ENCODE data around the gene C22orf23. TPM values are rescaled to one million over a fixed set of nuclear protein-coding genes. Genes with fewer than 3 reads are reported as not detected.
"Not testable (repeated sequence)": the region's sequence is repeated elsewhere in the genome, so short reads cannot be mapped to it uniquely, and the experiment has no call there.

C22orf23 gene
- total and polyA plus RNA-seq, 9 donors, result 0.18 to 15.2 (median 8.7) TPM

DNA sequence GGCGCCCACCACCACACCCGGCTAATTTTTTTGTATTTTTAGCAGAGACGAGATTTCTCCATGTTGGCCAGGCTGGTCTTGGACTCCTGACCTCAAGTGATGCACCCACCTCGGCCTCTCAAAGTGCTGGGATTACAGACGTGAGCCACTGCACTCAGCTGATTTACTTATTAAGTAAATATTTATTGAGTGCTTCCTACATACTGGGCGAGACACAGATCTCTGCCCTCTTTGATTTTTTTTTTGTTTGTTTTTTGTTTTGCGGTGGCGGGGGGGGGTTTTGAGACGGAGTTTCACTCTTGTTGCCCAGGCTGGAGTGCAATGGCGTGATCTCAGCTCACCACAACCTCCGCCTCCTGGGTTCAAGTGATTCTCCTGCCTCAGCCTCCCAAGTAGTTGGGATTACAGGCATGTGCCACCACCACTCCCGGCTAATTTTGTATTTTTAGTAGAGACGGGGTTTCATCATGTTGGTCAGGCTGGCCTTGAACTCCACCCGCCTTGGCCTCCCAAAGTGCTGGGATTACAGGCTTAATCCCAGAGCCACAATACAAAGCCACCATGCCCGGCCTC lies 2.5 kb upstream of the C22orf23 start:
- DNase-seq, result not testable (repeated sequence)
- H3K36me3 ChIP-seq (ENCODE audit: control insufficient read depth, insufficient read depth, low read length), result peaks cover 38% of the 10 kb centered on the region
- WGBS (ENCODE audit: insufficient coverage), result 100% methylated on average over 3 of the region's 15 CpGs

DNA sequence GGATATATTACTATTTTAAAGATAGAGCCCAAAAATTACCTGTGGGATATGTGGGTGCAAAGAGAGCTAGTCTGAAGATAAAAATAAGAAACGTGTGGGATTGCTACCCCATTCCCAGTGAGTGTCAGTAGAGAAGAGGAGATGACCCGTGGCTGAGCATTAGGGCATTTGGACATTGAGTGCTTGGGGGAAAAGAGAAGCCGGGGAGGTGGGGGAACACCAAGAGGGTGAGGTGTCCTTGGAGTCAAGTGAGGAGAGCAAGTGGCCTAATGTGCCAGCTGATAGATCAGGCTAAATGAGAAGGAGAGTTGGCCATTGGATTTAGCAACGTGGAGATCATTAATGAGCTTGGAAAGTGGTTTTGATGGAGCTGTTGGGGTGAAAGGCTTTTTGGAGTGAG lies 1.3 kb upstream of the C22orf23 start:
- peaks cover 28% of the 10 kb centered on the region for H3K36me3 ChIP-seq (ENCODE audit: control insufficient read depth, insufficient read depth, low read length)
- H3K9me3 ChIP-seq (replicated peaks; ENCODE audit: control insufficient read depth, low read depth, low read length), result no peaks in the 10 kb centered on the region
- peaks cover 4% of the 10 kb centered on the region for H3K27me3 ChIP-seq (ENCODE audit: control insufficient read depth, insufficient read depth, low read length)
- H3K4me1 ChIP-seq (ENCODE audit: control insufficient read depth, insufficient read depth, low read length), result peaks cover 19% of the 10 kb centered on the region
- no peak overlapping the region for H3K4me3 ChIP-seq (ENCODE audit: low read length)
- H3K27ac ChIP-seq (ENCODE audit: low read length), result no peak overlapping the region
- 71% methylated on average over 4 of the region's 4 CpGs for WGBS (ENCODE audit: insufficient coverage)
- no peak for DNase-seq

More for the DNA sequence above, 2.5 kb upstream of the C22orf23 start:
- not testable (repeated sequence) for H3K27me3 ChIP-seq (ENCODE audit: control insufficient read depth, insufficient read depth, low read length); H3K9me3 ChIP-seq (replicated peaks; ENCODE audit: control insufficient read depth, low read depth, low read length); H3K27ac ChIP-seq (ENCODE audit: low read length); H3K4me3 ChIP-seq (ENCODE audit: low read length)
- peaks cover 19% of the 10 kb centered on the region for H3K4me1 ChIP-seq (ENCODE audit: control insufficient read depth, insufficient read depth, low read length)

- Histone ChIP-seq H3K27ac (ENCODE audit: low read length) (peak overlapping the region; percentile 20), H3K27me3 (ENCODE audit: control insufficient read depth, insufficient read depth, low read length) (peaks cover 4% of the 10 kb centered on the region), H3K4me1 (ENCODE audit: control insufficient read depth, insufficient read depth, low read length) (peaks cover 19% of the 10 kb centered on the region), H3K4me3 (ENCODE audit: low read length) (peak overlapping the region; percentile 98), H3K36me3 (ENCODE audit: control insufficient read depth, insufficient read depth, low read length) (peaks cover 15% of the 10 kb centered on the region), H3K9me3 (replicated peaks; ENCODE audit: control insufficient read depth, low read depth, low read length) (no peaks in the 10 kb centered on the region)
- no peak for DNase-seq
- 2% methylated on average over 6 of the region's 13 CpGs for WGBS (ENCODE audit: insufficient coverage)
Measured at GRCh38 chr22:37953062-37953436, 352 bp downstream of the C22orf23 start.

- peak overlapping the region; percentile 98 for H3K4me3 ChIP-seq (ENCODE audit: low read length)
- not testable (repeated sequence) for H3K27ac ChIP-seq (ENCODE audit: low read length); H3K9me3 ChIP-seq (replicated peaks; ENCODE audit: control insufficient read depth, low read depth, low read length); H3K27me3 ChIP-seq (ENCODE audit: control insufficient read depth, insufficient read depth, low read length); DNase-seq
- H3K36me3 ChIP-seq (ENCODE audit: control insufficient read depth, insufficient read depth, low read length), result peaks cover 12% of the 10 kb centered on the region
- WGBS (ENCODE audit: insufficient coverage), result 17% methylated on average over 7 of the region's 20 CpGs
- peaks cover 19% of the 10 kb centered on the region for H3K4me1 ChIP-seq (ENCODE audit: control insufficient read depth, insufficient read depth, low read length)
Measured at GRCh38 chr22:37952629-37953028, 772 bp downstream of the C22orf23 start.

- peaks cover 4% of the 10 kb centered on the region for H3K27me3 ChIP-seq (ENCODE audit: control insufficient read depth, insufficient read depth, low read length)
- H3K4me3 ChIP-seq (ENCODE audit: low read length), result no peak overlapping the region
- no peak for DNase-seq
- WGBS (ENCODE audit: insufficient coverage), result 43% methylated on average over 4 of the region's 8 CpGs
- peaks cover 19% of the 10 kb centered on the region for H3K4me1 ChIP-seq (ENCODE audit: control insufficient read depth, insufficient read depth, low read length)
- H3K27ac ChIP-seq (ENCODE audit: low read length), result no peak overlapping the region
- no peaks in the 10 kb centered on the region for H3K9me3 ChIP-seq (replicated peaks; ENCODE audit: control insufficient read depth, low read depth, low read length)
- H3K36me3 ChIP-seq (ENCODE audit: control insufficient read depth, insufficient read depth, low read length), result no peaks in the 10 kb centered on the region
Measured at GRCh38 chr22:37951305-37951704, 2.1 kb downstream of the C22orf23 start.

GRCh38 chr22:37947142-37947795 lies 6.1 kb downstream of the C22orf23 start:
- H3K27ac ChIP-seq (ENCODE audit: low read length); DNase-seq; H3K4me1 ChIP-seq (ENCODE audit: control insufficient read depth, insufficient read depth, low read length): not testable (repeated sequence)

GRCh38 chr22:37944423-37944822 lies 9.0 kb downstream of the C22orf23 start:
- not testable (repeated sequence) for DNase-seq; H3K27me3 ChIP-seq (ENCODE audit: control insufficient read depth, insufficient read depth, low read length); H3K27ac ChIP-seq (ENCODE audit: low read length); H3K4me3 ChIP-seq (ENCODE audit: low read length); H3K4me1 ChIP-seq (ENCODE audit: control insufficient read depth, insufficient read depth, low read length); H3K9me3 ChIP-seq (replicated peaks; ENCODE audit: control insufficient read depth, low read depth, low read length)
- peaks cover 34% of the 10 kb centered on the region for H3K36me3 ChIP-seq (ENCODE audit: control insufficient read depth, insufficient read depth, low read length)
- 87% methylated on average over 8 of the region's 11 CpGs for WGBS (ENCODE audit: insufficient coverage)

More at GRCh38 chr22:37947142-37947795, 6.1 kb downstream of the C22orf23 start:
- H3K36me3 ChIP-seq (ENCODE audit: control insufficient read depth, insufficient read depth, low read length); H3K9me3 ChIP-seq (replicated peaks; ENCODE audit: control insufficient read depth, low read depth, low read length); H3K27me3 ChIP-seq (ENCODE audit: control insufficient read depth, insufficient read depth, low read length); H3K4me3 ChIP-seq (ENCODE audit: low read length): not testable (repeated sequence)
- WGBS (ENCODE audit: insufficient coverage), result 89% methylated on average over 6 of the region's 14 CpGs

DNA sequence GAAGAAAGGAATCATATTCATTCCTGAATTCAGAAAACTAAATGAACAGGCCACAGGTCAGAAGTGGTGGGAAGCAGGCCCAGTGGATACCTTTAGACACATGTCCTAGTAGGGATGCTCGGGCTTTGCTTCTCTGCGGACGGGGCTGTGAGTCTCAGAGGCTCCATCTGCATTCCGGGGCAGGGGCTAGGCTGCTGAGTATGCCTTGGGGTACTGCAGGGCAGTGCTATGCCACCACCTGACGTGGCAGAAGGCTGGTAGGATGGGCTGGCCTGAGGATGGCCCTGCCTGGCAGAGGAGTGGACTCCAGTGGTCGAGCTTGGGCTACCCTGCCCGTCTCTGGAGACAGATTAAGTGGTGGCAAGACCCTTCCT lies 9.6 kb downstream of the C22orf23 start:
- peaks cover 39% of the 10 kb centered on the region for H3K36me3 ChIP-seq (ENCODE audit: control insufficient read depth, insufficient read depth, low read length)
- no peaks in the 10 kb centered on the region for H3K4me1 ChIP-seq (ENCODE audit: control insufficient read depth, insufficient read depth, low read length)
- 87% methylated on average over 5 of the region's 7 CpGs for whole genome bisulfite sequencing (ENCODE audit: insufficient coverage)
- no peaks in the 10 kb centered on the region for H3K27me3 ChIP-seq (ENCODE audit: control insufficient read depth, insufficient read depth, low read length)
- DNase-seq, result no peak
- H3K4me3 ChIP-seq (ENCODE audit: low read length), result no peak overlapping the region
- no peak overlapping the region for H3K27ac ChIP-seq (ENCODE audit: low read length)
- no peaks in the 10 kb centered on the region for H3K9me3 ChIP-seq (replicated peaks; ENCODE audit: control insufficient read depth, low read depth, low read length)

DNA sequence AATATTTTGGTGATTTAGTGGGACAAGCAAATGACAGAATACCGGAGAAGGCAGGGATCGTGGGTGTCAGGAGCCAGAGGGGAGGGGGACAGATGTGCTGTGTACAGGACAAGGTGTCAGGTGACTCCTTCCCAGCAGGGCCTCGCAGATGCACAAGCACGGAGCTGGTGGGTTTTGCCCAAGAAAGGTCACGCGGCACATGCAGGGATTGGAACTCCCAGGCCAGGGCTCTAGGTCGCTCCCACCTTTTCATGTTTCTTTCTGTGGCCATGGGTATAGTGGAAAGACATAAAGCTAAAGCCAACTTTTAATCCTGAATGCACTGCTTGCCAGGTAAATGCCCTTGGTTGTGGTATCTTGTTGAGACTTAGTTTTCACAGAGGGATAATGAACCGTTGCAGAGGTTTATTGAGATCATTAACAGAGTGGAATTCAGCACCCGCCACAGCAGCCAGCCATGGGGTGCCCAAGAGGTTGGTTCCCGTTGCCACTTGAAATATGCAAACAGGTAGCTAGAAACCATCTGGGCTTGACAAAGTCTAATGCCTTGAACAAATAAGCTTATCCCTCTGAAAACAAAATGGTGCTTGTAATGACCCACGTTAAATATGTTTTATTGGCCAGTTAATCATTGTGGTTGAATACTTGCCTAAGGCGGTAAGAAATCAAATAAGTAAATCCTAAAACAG lies 10.1 kb downstream of the C22orf23 start:
- 66% methylated on average over 7 of the region's 12 CpGs for WGBS (ENCODE audit: insufficient coverage)
- Histone ChIP-seq H3K27me3 (ENCODE audit: control insufficient read depth, insufficient read depth, low read length) (no peaks in the 10 kb centered on the region), H3K4me3 (ENCODE audit: low read length) (no peak overlapping the region), H3K4me1 (ENCODE audit: control insufficient read depth, insufficient read depth, low read length) (no peaks in the 10 kb centered on the region), H3K27ac (ENCODE audit: low read length) (no peak overlapping the region), H3K36me3 (ENCODE audit: control insufficient read depth, insufficient read depth, low read length) (peaks cover 39% of the 10 kb centered on the region), H3K9me3 (replicated peaks; ENCODE audit: control insufficient read depth, low read depth, low read length) (no peaks in the 10 kb centered on the region)
- no peak for DNase-seq

DNA sequence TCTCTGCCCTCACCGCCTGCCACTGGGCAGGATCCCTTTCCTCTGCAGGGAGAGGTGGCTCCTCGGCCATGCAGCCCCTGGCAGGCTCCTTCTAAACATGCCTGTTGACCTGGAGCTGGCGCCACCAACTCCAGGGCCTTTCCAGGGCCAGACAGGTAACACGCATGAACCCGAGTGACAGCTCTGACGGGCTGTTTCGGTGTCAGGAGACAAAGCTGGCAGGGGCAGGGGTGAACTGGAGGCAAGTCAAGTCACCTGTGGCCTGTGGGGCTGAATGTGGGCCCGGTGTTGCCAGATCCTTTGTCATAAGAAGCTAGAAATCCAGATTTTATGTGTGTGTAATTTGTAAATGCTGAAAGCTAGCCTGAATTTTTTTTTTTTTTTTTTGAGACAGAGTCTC lies 11.3 kb downstream of the C22orf23 start:
- no peaks in the 10 kb centered on the region for H3K9me3 ChIP-seq (replicated peaks; ENCODE audit: control insufficient read depth, low read depth, low read length)
- H3K27ac ChIP-seq (ENCODE audit: low read length), result no peak overlapping the region
- no peak for DNase-seq
- H3K36me3 ChIP-seq (ENCODE audit: control insufficient read depth, insufficient read depth, low read length), result peaks cover 46% of the 10 kb centered on the region
- no peaks in the 10 kb centered on the region for H3K4me1 ChIP-seq (ENCODE audit: control insufficient read depth, insufficient read depth, low read length)
- H3K27me3 ChIP-seq (ENCODE audit: control insufficient read depth, insufficient read depth, low read length), result no peaks in the 10 kb centered on the region
- 92% methylated on average over 7 of the region's 8 CpGs for WGBS (ENCODE audit: insufficient coverage)
- H3K4me3 ChIP-seq (ENCODE audit: low read length), result no peak overlapping the region

Data from muscle of leg (tissue), 11 donors.